NCI-H2081 (cell line): ENCODE data around the gene FASTK.

Source experiments
- DNase-seq, 2 experiments: peaks; one replicate each; lab custom pipeline; 2025; lab: John Stamatoyannopoulos, UW

FASTK gene

GRCh38 chr7:151065516-151065915 lies 15.1 kb downstream of the FASTK start:
- DNase-seq: no peak

GRCh38 chr7:151064993-151065392 lies 15.6 kb downstream of the FASTK start:
- no peak for DNase-seq

DNA sequence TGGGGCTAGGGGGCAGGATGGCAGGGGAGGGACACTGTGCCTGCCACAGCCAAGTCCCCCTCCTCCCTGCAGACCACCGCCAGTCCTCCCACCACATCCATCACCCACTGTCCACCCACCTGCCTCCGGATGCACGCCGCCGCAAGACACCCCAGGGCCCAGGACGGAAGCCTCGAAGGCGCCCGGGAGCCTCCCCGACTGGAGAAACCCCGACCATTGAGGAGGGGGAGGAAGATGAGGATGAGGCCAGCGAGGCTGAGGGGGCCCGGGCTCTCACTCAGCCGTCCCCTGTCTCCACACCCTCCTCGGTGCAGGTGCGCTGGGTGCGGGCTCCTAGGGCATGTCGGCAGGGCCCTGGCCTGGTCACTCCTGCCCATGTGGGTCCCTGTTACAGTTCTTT lies 16.2 kb downstream of the FASTK start:
- DNase-seq: no peak

DNA sequence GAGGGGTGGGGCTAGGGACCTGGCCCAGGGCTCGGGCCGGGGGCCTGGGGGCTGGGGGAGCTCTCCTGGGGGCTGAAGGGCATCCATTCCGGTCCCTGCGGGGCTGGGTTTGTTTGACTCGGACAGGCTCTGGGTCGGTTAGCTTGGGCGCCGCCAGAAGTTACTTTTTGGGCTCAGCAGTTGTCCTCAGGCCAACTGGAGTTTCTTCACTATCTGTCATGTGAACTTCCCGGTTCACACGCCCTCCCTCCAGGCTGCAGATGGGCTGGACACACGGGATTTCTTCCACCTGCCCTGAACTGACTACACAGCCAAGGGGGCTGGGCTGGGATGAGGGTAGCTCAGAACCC lies 17.4 kb downstream of the FASTK start:
- DNase-seq: no peak

GRCh38 chr7:151062399-151063211 lies 18.0 kb downstream of the FASTK start:
- DNase-seq: no peak

DNA sequence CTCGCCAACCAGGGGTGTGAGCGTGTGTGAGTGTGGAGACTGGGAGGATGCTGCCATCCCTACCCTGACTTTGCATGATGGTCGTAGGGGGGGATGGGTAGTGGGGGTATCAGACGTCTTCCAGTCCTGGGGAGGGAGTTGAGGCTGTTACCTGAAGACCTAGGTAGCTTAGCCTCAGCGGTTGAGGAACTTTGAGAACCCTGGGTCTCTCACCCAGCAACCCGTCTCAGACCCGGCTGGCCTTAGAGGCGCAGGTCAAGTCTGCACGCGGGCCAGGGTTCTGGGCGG lies 18.6 kb downstream of the FASTK start:
- no peak for DNase-seq

DNA sequence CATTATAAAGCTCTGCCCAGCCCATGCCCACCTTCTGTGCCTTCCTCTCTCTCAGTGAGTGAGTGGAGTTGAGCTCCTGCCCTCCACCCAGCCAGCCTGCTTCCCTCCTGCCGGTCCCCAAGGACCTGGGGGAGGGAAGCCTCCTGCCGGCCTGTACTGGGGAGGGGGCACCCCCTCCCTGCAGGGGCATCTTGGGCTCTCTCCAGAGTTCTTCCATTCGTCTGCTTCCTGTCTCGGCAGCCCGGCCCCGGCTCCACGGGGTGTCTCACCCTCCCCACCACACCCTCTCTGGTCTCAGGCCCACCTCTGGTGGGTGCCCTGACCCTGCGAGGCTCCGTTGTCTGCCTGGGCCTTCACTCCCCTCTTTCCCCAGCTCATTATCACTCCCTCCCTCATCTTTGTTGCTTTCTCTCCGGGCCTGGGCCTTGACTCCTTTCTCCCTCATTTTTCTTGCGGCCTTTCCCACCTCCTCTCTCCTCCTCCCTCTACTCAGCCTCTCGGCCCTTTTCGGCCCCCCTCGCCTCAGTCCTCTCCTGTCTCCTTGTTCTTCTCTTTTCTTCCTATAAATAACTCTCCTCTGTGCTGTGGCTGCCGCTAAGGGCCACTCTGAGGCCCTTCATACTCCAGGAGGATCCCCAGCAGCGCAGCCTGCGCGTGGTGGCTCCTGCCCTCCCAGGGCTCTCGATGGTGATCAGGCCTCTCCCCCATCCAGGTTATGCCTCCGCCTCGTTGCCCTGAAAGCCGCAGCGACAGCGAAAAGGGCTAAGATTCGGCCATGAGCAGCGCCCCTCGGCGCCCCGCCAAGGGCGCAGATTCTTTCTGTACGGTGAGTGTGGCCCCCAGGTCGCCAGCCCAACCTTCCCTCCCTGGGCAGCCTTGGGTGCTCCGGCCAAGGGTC lies 19.1 kb downstream of the FASTK start:
- no peak for DNase-seq

DNA sequence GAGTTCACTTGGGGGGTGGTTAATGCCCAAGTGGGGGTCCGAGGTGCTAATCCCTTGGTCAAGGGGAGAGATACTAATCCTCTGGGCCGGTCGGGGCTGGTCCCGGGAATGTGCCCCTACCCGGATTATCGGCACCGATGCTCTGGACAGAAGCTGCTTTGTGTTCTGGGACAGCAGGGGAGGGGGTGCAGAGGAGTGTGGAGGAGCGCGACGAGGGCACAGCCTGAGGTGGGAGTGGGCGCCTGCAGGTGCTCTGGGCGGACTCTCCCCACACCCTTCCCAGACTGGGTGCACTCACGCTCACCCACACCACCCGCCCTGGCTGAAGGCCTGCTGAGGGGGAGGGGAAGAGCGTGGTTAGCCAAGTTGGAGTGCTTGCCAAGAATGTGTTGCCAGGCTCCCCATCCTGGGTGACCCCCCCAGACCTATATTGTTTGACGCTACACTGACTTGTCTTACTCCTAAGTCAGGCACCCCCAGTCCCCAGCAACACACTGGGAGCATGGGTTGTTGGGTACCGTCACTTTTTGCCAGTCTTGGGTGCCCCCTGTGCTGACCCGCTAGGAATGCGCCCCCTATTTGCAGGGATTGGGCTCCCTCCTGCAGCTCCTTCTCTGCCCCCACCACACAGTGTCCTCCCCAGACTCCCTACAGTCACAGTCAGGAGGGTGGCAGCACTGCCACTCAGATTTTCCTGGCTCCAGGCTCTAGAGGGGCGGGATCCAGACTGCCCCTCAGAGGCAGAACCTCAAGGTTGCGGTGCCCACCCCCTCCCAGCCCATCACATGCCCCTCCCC lies 20.0 kb downstream of the FASTK start:
- peak; percentile 19 to 48 for DNase-seq

GRCh38 chr7:151060113-151060415 lies 20.5 kb downstream of the FASTK start:
- DNase-seq: no peak

DNA sequence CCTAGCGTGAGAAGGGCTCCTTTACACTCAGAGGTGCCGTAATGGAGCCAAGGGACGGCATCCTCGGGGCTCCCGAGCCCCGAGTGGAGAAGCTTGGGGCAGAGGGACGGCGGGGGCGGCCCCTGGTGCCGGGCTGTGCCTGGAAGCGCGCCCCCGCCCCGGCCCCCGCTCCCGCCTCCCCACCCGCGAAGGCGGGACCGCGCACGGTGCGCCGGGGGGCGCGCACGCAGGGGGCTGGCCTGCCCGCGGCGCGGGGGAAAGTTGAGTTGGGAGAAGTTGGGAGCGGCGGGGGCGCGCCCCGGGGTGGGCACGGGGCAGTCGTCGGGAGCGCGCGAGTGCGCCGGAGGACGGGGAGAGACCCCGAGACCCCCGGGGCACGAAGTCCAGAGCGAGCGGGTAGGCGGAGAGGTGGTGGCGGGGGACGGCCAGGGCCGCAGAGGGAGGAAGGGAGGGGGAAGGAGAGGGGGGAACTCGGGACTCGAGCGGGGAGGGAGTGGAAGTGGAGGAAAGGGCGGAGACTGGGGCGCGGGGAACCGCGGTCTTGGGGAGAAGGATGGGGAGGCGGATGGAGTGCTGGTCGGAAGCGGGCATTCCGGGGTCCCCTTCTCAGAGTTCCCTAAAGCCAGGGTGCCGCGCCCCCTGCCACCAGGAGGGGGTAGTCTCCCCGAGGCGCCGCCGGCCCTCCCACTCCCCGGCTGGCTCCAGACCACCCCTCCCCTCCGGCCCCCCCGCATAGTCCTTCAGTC lies 21.1 kb downstream of the FASTK start, which contains the start of gene SLC4A2:
Gene SLC4A2 (plus strand): TSS at position 223 of the 746 bp plus-strand sequence. CDS start 2,399 bp downstream, outside the sequence.
- DNase-seq: peak; percentile 73 to 84

DNA sequence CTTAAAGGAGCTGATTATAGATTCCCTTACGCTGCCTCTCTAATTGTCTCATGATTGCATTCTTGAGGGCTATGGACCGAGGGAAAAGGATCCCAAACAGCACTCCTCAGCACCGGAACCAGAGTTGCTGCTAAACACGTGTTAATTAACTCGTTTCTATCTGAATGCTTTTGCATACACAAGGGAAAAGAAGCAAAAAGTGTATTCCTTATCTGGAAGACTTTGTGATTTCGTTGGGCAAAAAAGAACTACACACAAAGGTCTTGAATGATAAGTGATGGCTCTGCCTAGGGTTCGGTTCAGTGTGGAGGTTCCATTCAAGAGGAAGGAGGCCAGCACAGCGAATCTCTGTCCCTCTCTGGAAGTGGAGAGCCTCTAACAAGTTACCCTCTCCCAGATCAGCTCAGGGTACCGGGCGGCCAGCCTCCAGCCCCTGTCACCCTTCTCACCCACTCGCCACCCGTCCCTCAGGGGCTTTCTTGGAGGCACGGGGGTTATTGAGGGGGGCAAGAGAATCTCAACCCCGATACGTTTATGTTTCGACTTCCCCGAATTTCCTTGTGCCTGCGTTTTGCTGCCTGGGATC lies 21.7 kb downstream of the FASTK start:
- DNase-seq: no peak

- peak; percentile 100 for DNase-seq
Measured at GRCh38 chr7:151057989-151058780, 22.4 kb downstream of the FASTK start.

GRCh38 chr7:151057506-151057988 lies 23.1 kb downstream of the FASTK start, which contains the start of gene CDK5:
CDK5 (minus strand) TSS chr7:151057897; CDS start chr7:151057848, 49 bp downstream.
- peak in 1 of 2 experiments; percentile 60 for DNase-seq

- DNase-seq: no peak
Measured at GRCh38 chr7:151056666-151057505, 23.7 kb downstream of the FASTK start.

GRCh38 chr7:151056283-151056665 lies 24.3 kb downstream of the FASTK start:
- no peak for DNase-seq

DNA sequence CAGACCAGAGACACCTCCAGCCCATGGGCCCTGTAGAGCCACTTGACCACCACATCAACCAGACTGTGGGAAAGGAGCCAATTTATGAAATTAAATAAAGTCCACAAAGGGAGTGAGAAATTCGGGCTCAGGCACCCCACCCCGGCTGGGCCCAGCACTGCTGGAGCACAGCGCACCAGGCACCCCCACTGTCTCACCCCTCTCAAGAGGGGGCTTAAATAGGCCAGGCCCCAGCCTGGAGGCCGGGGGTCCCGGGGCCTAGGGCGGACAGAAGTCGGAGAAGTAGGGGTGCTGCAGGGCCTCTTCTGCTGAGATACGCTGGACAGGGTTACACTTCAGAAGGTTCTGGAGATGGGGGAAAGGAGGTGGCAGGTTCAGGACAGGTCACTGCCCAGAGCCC lies 26.9 kb downstream of the FASTK start:
- DNase-seq: no peak

DNA sequence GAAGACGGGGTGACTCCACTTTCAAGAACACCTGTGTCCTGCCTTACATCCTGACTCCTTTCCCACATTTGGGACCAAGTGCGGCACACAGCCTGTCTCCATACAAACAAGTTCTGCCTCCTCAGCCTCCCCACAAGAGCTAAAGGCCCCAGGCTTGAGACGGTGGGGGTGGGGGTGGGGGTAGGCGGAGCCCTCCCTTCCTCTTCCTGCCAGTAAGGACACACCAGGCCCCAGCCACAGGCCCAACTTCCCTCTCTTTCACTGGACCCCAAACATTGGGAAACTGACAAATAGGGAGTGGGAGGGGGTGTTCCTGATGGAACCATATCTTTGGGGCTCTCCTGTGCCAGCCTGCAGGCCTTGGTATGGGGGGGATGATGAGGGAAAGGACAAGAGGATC lies 27.5 kb downstream of the FASTK start:
- no peak for DNase-seq

DNA sequence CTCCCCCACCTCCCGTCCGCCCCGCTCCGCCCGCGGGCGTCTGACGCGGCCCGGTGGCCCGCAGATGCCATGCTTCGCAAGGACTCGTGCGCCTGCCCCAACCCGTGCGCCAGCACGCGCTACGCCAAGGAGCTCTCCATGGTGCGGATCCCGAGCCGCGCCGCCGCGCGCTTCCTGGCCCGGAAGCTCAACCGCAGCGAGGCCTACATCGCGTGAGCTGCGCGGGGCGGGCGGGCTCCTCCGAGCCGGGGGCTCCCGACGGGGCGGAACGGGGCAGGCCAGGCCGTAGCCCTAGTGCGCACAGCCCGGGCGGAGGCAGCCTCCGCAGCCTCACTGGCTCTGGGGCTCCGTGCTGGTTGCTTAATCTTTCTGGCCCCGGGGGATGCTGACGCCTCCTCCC lies 29.5 kb downstream of the FASTK start:
- no peak for DNase-seq

- no peak for DNase-seq
Measured at GRCh38 chr7:151048911-151049463, 31.6 kb downstream of the FASTK start.
